GM10847 (cell line): ENCODE measurements around the gene RGP1.
A peak's percentile ranks its signal among the peaks of the same experiment; 100 is the strongest.

Experiments used
- POLR2A ChIP-seq: IDR thresholded peaks from 2 replicates; pipeline ENCODE4 v1.6.1; 2011; ENCODE audit not compliant: insufficient read length; ENCODE audit errors: extremely low read depth

RGP1 gene

GRCh38 chr9:35750256-35750531 is 1.1 kb downstream of the RGP1 start:
- no peak for TF ChIP-seq POLR2A

GRCh38 chr9:35753466-35753865 is 4.4 kb downstream of the RGP1 start:
- TF ChIP-seq POLR2A, result no peak

DNA sequence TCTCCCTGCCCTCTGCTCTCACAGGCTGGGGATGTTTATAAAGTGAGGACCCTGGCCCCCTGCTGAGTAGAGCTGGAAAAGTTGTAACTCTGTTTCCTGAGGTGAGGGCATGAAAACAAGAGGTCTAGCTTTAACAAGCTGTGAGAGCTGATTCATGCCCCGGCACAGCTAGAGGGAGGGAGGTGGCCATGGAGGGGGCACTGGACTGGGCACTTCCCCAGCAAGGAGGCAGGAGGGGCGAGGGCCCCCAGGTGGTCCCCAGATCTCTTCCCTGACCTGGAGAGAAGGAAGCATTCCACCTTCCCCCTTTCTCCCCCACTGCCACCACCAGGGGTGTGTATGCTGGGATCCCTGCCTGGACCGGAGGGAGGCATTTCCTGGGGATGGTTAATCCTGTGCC is 5.2 kb downstream of the RGP1 start, which contains the start of gene MSMP:
Gene MSMP, minus strand, starts transcription at position 13 of the 400 bp plus-strand sequence. CDS start 147 bp downstream, outside the sequence.
- no peak for TF ChIP-seq POLR2A

GRCh38 chr9:35755071-35755470 is 6.0 kb downstream of the RGP1 start:
- TF ChIP-seq POLR2A, result no peak

DNA sequence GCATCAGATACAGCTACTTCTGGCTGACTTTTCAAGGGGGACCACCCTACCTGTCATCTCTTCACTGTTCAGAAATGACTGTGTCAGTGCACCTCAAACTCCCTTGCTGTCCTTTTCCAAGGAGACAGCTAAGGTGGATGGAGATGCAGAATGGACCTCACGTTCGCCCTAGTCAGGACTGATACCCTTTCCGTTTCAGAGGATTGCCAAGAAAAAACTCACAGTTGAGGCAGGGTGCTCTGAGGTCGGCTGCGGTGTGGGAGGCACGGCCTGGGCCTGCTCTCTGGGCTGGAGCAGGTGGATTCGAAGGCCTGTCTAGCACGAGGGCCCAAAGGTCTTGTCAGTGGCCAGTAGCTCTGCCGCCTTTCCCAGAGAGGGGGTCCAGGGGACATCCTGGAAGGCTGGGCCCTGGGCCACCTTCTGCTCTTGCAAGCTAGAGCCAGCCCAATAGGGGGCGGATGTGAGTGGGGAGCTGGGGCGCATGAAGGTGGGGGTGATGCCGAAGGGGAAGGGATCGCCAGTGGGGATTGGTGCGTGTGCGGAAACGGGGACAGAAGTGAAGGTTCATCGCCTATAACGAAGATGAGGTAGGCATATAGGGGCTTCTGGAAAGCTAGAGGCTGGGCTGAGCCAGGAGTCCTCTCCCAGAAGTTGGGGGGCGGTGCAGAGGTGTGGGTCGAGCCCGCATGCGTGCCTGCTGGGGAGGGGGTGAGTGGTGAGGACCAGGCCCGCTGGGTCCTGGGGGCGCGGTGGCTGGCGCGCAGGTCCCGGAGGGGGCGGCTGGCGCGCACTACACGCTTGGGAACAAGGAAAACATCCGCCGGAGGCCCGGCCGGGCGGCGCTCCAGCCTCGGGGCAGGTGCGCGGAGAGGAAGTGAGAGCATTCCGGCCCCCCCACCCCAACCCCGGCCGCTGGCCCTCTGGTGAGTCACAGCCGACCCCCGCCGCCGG is 7.5 kb downstream of the RGP1 start:
- TF ChIP-seq POLR2A, result peak; percentile 29

GRCh38 chr9:35757226-35757891 is 8.3 kb downstream of the RGP1 start:
- peak; percentile 23 for TF ChIP-seq POLR2A

DNA sequence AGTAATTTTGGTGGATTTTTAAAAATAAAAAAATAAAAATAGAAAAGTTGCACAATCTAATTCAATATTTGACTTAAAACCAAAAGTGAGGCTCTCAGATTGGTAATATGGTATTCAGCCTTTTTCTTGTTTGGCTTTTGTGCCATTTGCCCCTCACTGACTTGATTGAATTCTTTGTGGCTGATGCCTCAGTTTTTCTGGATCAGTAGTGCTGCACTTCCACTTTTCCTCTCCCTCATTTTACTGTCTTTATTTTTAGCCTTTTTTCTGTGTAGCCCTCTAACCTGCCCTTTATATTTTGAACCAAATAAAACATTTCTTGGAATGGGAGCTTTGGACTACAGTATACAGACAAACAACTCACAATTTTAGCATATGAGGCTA is 8.8 kb downstream of the RGP1 start:
- TF ChIP-seq POLR2A, result no peak

DNA sequence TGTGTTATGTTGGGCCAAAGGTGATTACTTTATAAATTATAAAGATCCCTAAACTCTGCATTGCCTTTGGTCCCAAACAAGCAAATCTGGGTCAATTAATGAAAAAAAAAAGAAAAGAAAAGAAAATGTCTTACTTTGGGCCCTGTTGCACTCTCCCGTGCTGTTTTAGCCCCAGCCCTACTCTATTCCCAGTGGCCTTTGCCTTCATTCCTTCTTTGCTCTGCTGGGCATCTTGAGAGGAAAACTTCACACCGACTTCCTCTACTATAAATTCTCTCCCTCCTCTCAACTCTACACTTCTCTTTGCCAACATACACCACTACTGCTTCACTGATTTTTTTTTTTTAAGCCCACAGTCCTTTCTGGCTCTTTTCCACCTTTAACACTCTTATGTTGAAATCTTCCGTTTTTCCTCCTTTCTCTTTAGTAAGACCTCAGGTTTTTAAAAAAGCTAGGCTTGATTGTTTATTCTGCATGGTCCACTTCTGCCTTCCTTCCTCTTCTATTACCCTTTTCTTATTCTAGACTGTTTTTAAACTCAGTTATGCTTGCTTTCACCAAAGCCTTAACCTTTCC is 9.5 kb downstream of the RGP1 start:
- TF ChIP-seq POLR2A, result no peak

GRCh38 chr9:35759795-35760194 is 10.7 kb downstream of the RGP1 start:
- no peak for TF ChIP-seq POLR2A

GRCh38 chr9:35760651-35761050 is 11.6 kb downstream of the RGP1 start:
- TF ChIP-seq POLR2A, result no peak

- no peak for TF ChIP-seq POLR2A
Measured at GRCh38 chr9:35763181-35763580, 14.1 kb downstream of the RGP1 start.

GRCh38 chr9:35763803-35764202 is 14.7 kb downstream of the RGP1 start:
- no peak for TF ChIP-seq POLR2A

DNA sequence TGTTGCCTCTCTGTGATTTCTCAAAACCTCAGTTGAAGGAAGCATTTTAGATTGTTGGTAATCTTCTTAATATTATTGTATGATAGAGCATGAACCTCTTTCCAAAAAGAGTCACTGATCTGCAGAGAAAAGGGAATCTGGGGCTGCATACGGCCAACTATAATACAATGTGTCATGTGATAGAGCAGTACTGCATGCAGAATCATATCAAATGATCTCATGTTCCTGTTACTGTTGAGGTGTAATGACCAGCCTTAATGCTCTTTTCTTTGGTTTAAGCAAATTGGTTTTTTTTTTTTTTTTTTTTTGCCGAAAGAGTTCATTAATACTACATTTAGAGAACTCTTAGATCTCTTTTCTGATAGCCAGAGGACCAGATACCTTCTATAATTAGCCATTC is 17.9 kb downstream of the RGP1 start:
- no peak for TF ChIP-seq POLR2A

DNA sequence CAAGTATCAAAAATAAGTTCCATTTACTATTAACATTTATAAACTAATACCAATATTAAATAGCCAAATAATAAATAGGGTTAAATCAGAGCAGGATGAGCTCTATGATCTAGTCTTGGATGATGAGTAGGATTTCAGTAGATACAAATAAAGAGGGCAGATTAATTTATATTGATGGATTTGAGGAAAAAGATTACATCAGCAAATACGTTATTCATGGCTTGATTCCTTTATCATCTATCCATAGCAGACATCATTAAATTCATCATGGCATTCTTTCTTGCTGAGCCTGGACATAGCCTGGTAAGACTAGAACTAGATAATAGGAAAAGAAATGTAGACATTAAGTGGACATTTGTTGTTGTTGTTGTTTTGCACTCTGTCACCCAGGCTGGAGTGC is 18.4 kb downstream of the RGP1 start:
- TF ChIP-seq POLR2A, result no peak

- no peak for TF ChIP-seq POLR2A
Measured at GRCh38 chr9:35769763-35770162, 20.7 kb downstream of the RGP1 start.

DNA sequence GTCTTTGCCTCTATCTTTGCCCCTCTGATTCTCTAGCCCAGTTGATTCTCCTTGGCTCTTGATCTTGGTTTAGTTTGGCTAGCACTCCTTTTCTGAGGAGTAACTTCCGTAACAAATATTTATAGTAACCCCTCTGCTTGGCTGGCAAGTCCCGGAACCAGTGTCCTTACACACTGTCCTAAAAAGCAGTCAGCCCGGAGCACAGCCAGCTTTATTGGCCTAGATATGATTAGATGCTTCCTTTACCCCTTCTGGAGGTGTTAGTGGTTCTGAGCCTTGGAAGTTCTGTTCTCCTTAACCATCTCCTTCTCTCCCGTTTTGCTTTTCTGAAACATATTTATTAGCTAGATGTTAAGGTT is 22.0 kb downstream of the RGP1 start:
- TF ChIP-seq POLR2A, result no peak
